ENCODE data around the gene PDZD2.

Gene PDZD2

DNA sequence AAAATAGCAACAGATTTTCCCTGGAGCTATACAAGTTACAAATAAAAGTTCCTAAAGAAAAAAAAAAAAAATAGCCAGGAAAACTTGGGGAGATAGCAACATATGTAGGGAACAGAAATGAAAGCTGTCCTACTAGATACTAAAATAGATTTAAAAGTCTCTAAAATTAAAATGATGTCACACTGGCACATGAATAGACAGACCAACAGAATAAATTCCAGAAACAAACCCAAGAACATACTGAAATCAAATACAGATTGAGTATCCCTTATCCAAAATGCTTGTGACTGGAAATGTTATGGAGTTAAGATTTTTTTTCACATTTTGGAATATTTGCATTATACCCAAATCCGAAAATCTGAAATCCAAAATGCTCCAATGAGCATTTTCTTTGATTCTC lies 511.4 kb downstream of the PDZD2 start:
- DNase-seq: no peak
- Histone ChIP-seq H3K9me3 (ENCODE audit: insufficient read depth, low read length, severe bottlenecking) (no peaks in the 10 kb centered on the region), H3K79me2 (ENCODE audit: insufficient read depth, low read length) (peaks cover 100% of the 10 kb centered on the region), H3K4me1 (ENCODE audit: insufficient read depth, low read length) (no peaks in the 10 kb centered on the region), H3K4me2 (ENCODE audit: insufficient read depth, low read length) (no peak overlapping the region), H4K20me1 (ENCODE audit: insufficient read depth, low read length) (peaks cover 57% of the 10 kb centered on the region), H3K9ac (ENCODE audit: low read depth, low read length) (no peak overlapping the region), H3K27ac (ENCODE audit: low read length) (no peak overlapping the region), H3K4me3 (ENCODE audit: low read depth in 1 of 2, low read length in 2 of 2) (no peak overlapping the region), H3K27me3 (ENCODE audit: insufficient read depth, low read length, poor library complexity) (no peaks in the 10 kb centered on the region), H3K36me3 (ENCODE audit: insufficient read depth, low read length) (peaks cover 31% of the 10 kb centered on the region), H2AFZ (ENCODE audit: low read depth, low read length) (no peak overlapping the region)
- ATAC-seq (ENCODE audit: insufficient read depth, low read depth): no peak
- no peak for TF ChIP-seq EZH2 (IDR thresholded peaks at IDR 0.05; ENCODE audit: borderline replicate concordance, low read depth, low read length, severe bottlenecking)
- TF ChIP-seq, protein P1, sequence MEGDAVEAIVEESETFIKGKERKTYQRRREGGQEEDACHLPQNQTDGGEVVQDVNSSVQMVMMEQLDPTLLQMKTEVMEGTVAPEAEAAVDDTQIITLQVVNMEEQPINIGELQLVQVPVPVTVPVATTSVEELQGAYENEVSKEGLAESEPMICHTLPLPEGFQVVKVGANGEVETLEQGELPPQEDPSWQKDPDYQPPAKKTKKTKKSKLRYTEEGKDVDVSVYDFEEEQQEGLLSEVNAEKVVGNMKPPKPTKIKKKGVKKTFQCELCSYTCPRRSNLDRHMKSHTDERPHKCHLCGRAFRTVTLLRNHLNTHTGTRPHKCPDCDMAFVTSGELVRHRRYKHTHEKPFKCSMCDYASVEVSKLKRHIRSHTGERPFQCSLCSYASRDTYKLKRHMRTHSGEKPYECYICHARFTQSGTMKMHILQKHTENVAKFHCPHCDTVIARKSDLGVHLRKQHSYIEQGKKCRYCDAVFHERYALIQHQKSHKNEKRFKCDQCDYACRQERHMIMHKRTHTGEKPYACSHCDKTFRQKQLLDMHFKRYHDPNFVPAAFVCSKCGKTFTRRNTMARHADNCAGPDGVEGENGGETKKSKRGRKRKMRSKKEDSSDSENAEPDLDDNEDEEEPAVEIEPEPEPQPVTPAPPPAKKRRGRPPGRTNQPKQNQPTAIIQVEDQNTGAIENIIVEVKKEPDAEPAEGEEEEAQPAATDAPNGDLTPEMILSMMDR (IDR thresholded peaks at IDR 0.05; ENCODE audit: borderline replicate concordance, extremely low read depth, low read length, poor library complexity, severe bottlenecking): no peak

GRCh38 chr5:32151198-32151597 lies 512.3 kb downstream of the PDZD2 start:
- TF ChIP-seq, protein P1 (IDR thresholded peaks at IDR 0.05; ENCODE audit: borderline replicate concordance, extremely low read depth, low read length, poor library complexity, severe bottlenecking): no peak
- no peak for TF ChIP-seq EZH2 (IDR thresholded peaks at IDR 0.05; ENCODE audit: borderline replicate concordance, low read depth, low read length, severe bottlenecking)
- Histone ChIP-seq H3K4me2 (ENCODE audit: insufficient read depth, low read length) (no peak overlapping the region), H2AFZ (ENCODE audit: low read depth, low read length) (no peak overlapping the region), H3K27ac (ENCODE audit: low read length) (no peak overlapping the region), H3K79me2 (ENCODE audit: insufficient read depth, low read length) (peaks cover 100% of the 10 kb centered on the region), H3K9me3 (ENCODE audit: insufficient read depth, low read length, severe bottlenecking) (no peaks in the 10 kb centered on the region), H3K4me3 (ENCODE audit: low read depth in 1 of 2, low read length in 2 of 2) (no peak overlapping the region), H3K27me3 (ENCODE audit: insufficient read depth, low read length, poor library complexity) (no peaks in the 10 kb centered on the region), H4K20me1 (ENCODE audit: insufficient read depth, low read length) (peaks cover 59% of the 10 kb centered on the region), H3K4me1 (ENCODE audit: insufficient read depth, low read length) (no peaks in the 10 kb centered on the region), H3K36me3 (ENCODE audit: insufficient read depth, low read length) (peaks cover 34% of the 10 kb centered on the region), H3K9ac (ENCODE audit: low read depth, low read length) (no peak overlapping the region)
- no peak for ATAC-seq (ENCODE audit: insufficient read depth, low read depth)
- no peak for DNase-seq

- H3K79me2 ChIP-seq (ENCODE audit: insufficient read depth, low read length): peaks cover 98% of the 10 kb centered on the region
- H3K4me2 ChIP-seq (ENCODE audit: insufficient read depth, low read length): no peak overlapping the region
- H4K20me1 ChIP-seq (ENCODE audit: insufficient read depth, low read length): peaks cover 71% of the 10 kb centered on the region
- H2AFZ ChIP-seq (ENCODE audit: low read depth, low read length): no peak overlapping the region
- no peak overlapping the region for H3K9ac ChIP-seq (ENCODE audit: low read depth, low read length)
- no peak overlapping the region for H3K27ac ChIP-seq (ENCODE audit: low read length)
- H3K9me3 ChIP-seq (ENCODE audit: insufficient read depth, low read length, severe bottlenecking): no peaks in the 10 kb centered on the region
- no peaks in the 10 kb centered on the region for H3K4me1 ChIP-seq (ENCODE audit: insufficient read depth, low read length)
- no peaks in the 10 kb centered on the region for H3K27me3 ChIP-seq (ENCODE audit: insufficient read depth, low read length, poor library complexity)
- DNase-seq (no peak), ATAC-seq (ENCODE audit: insufficient read depth, low read depth) (no peak)
- H3K4me3 ChIP-seq (ENCODE audit: low read depth in 1 of 2, low read length in 2 of 2): no peak overlapping the region
- peaks cover 50% of the 10 kb centered on the region for H3K36me3 ChIP-seq (ENCODE audit: insufficient read depth, low read length)
- no peak for TF ChIP-seq EZH2 (IDR thresholded peaks at IDR 0.05; ENCODE audit: borderline replicate concordance, low read depth, low read length, severe bottlenecking)
- TF ChIP-seq, protein P1 (IDR thresholded peaks at IDR 0.05; ENCODE audit: borderline replicate concordance, extremely low read depth, low read length, poor library complexity, severe bottlenecking): no peak
These were observed 514.8 kb downstream of the PDZD2 start for GRCh38 chr5:32153723-32154122.

GRCh38 chr5:32155211-32155610 lies 516.3 kb downstream of the PDZD2 start:
- ATAC-seq (ENCODE audit: insufficient read depth, low read depth) (no peak), DNase-seq (no peak)
- Histone ChIP-seq H3K4me1 (ENCODE audit: insufficient read depth, low read length) (no peaks in the 10 kb centered on the region), H3K79me2 (ENCODE audit: insufficient read depth, low read length) (peaks cover 98% of the 10 kb centered on the region), H3K4me2 (ENCODE audit: insufficient read depth, low read length) (no peak overlapping the region), H3K27ac (ENCODE audit: low read length) (no peak overlapping the region), H3K4me3 (ENCODE audit: low read depth in 1 of 2, low read length in 2 of 2) (no peak overlapping the region), H3K36me3 (ENCODE audit: insufficient read depth, low read length) (peaks cover 49% of the 10 kb centered on the region), H3K27me3 (ENCODE audit: insufficient read depth, low read length, poor library complexity) (no peaks in the 10 kb centered on the region), H4K20me1 (ENCODE audit: insufficient read depth, low read length) (peaks cover 69% of the 10 kb centered on the region), H3K9me3 (ENCODE audit: insufficient read depth, low read length, severe bottlenecking) (no peaks in the 10 kb centered on the region), H3K9ac (ENCODE audit: low read depth, low read length) (no peak overlapping the region), H2AFZ (ENCODE audit: low read depth, low read length) (no peak overlapping the region)
- no peak for TF ChIP-seq EZH2 (IDR thresholded peaks at IDR 0.05; ENCODE audit: borderline replicate concordance, low read depth, low read length, severe bottlenecking)
- TF ChIP-seq, protein P1 (IDR thresholded peaks at IDR 0.05; ENCODE audit: borderline replicate concordance, extremely low read depth, low read length, poor library complexity, severe bottlenecking): no peak
